SH-SY5Y (cell line): ENCODE results near the gene ZNF236.

Experiments
- GATA2 ChIP-seq: IDR thresholded peaks from 2 replicates; pipeline ENCODE4 v1.6.1; 2011; ENCODE audit warnings: mild to moderate bottlenecking, low read depth, low read length
- GATA3 ChIP-seq: IDR thresholded peaks from 2 replicates; pipeline ENCODE4 v1.6.1; 2011; ENCODE audit warnings: low read depth, mild to moderate bottlenecking, low read length, moderate library complexity

- no peak for TF ChIP-seq GATA2
- TF ChIP-seq GATA3, result no peak
These were observed 2.8 kb upstream of the ZNF236 start for GRCh38 chr18:76819411-76820136.
